GM21423 (cell line): Measurements from ENCODE around the gene DAD1.

ENCODE experiments used
- ATAC-seq: cut with Tn5 transposase; IDR thresholded peaks from one replicate; pipeline ENCODE4 v1.9.1; 2021; ENCODE audit warnings: mild to moderate bottlenecking, moderate library complexity; ENCODE audit not compliant: unreplicated experiment

Gene DAD1

DNA sequence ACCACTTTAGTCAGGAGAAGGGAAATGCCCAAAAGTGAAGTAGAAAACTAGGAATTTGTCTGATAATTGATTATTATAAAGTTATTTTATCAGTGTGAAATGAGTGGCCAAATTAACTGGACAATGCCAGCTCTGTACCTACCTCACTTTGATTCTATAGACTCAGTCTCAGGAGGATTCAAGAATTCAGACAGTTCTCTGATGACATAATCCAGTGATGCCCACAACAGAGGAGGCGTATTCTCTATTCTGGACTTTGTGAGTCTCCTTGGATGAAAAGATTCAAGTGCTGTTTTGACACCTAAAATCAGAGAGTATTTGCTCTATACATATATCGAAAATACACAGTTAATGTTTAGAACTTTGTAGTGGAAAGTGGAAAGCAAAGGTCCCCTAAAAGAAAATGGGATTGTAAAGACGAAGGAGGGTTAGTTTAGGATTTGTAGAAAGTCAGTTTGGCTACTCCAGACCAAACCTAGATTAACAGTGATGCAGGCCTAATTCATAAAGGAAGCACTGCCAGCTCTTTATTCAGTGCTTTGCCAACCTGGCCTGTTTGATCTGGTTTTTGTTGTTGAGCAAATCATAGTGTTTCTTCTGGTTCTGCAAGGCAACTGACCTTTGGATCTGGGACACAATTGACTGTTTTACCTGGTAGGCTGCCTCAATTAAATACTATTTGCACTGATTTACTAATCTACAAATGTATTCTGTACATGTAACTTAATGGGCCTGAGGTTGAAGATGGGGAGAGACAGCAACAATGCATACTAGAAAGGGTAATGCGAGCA, 67.4 kb downstream of the DAD1 start:
- no peak for ATAC-seq

DNA sequence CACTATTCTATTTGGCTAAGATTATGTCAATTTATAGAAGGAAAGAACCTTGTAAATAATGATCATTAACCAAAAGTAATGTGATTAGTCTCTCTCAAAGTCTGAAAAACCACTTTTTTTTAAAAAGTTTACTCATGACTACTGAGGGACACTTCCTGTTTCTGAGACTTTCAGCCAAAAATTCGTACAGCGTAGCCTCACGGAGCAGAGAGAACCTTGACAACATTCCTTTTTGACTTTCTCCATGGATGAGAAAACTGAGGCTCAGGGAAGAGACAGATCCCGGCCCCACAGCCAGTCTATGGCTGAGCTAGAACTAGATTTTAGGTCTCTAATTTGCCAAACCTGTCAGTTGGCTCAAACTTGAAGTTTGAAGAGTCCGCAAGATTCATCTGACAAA, 68.2 kb downstream of the DAD1 start:
- ATAC-seq: no peak

DNA sequence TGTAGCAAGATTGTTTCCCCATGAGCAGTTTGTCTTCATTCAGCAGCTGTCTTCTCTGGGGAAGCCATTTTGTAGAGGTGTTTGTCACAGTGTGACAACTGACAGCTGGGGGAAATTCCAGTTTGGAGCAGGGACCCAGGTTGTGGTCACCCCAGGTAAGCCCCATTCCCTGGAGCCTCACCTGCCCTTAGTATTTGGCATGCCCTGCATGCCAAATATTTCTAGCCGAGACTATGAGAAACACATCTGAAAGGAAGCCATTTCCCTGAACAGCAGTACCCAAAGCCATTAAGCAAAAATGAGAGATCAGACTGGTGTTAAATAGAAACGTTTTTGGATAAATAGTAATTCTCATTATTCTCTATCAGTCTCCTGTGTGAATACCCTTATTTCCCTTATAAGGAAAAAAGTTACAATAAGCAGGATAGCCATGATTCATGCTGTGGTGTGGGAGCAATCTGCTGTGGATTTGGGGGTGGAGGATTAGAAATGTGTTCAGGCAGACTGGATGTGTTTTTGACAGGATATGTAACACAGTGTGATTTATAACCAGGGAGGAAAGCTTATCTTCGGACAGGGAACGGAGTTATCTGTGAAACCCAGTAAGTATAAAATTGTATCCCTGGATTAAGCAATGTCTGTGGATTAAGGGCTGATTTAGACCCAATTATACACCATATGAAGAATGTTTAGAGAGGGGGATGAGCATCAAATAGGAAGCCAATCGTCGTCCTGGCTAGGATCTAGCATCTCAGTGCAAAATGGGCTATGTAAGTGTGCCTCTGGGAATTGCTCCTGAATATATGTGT, 68.9 kb downstream of the DAD1 start:
- ATAC-seq: no peak

DNA sequence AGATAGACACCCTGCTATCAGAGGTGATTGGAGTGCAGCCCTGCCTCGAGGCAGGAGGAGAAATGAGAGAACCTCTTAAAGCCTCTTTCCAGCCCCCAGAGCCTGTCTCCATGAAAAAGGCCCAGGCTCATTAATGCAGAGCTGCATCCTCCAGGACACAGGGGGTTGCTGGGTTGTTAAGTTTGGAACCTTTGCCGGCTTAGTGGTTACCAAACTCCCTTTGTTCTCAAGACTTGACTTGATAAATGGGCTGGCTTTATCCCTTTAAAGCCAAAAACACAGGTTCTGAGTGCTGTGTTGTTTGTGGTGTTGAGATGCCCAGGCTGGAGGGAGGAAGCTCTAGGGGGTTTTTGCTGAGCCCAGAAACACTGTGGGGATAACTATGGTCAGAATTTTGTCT, 71.0 kb downstream of the DAD1 start:
- no peak for ATAC-seq

DNA sequence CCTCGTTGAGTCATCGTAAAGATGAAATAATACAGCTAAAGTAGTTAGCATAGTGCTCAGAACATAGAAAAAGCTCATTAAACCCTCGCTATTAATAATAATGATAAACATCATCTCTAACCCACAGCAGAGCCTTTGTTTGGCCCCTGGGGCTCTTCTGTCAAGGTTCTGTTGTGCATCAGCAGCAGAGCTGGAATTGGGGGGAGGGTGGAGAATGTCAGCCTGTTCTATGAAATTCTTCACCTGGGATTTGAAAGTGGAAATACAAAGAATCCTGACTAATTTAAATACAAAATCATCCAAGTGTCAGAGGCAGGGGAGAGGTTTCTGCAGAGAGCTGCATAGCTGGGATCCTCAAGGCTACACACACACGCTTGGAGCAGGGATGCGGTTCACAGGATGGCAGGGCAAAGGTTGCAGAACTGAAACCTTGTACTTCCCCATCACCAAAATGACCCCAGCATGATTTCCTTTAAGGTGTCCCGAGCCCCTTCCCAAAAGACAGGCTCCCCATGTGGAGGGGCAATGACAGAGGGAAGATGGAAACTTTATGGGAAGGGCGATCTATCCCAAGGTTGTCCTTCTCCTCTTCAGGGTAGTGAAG, 71.8 kb downstream of the DAD1 start:
- no peak for ATAC-seq

DNA sequence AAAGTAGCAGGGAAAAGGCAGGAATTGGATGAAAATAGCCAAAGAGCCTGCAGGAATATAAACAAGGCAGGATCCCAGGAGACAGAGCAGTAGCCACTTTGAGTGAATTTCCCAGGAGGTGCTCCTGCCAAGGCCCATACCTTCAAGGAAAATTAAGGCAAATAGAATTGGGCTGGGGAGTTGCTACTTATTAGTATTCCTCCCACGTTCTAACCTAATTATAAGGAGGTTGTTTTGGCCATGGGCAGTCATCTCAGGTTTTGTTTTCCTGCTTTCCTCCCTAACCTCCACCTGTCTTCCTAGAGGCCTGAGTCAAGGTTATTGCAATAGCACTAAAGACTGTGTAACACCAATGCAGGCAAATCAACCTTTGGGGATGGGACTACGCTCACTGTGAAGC, 73.1 kb downstream of the DAD1 start:
- ATAC-seq: no peak
